K562 (cell line): ENCODE data around the gene NIPBL. TPM values are rescaled to one million over a fixed set of nuclear protein-coding genes. Genes with fewer than 3 reads are reported as not detected.

Experiments
- AFF1 ChIP-seq, 2 experiments: fragments of 450-650 bp; IDR thresholded peaks; 2 replicates each; pipeline ENCODE4 v1.6.1; 2018; ENCODE audit warnings: mild to moderate bottlenecking in 2 of 2, low read depth in 1 of 2; ENCODE audit not compliant: partially characterized antibody in 2 of 2
- ARNT ChIP-seq, 2 experiments: fragments of 450-650 bp; IDR thresholded peaks; 2 replicates each; pipeline ENCODE4 v1.6.1; 2016; ENCODE audit warnings: mild to moderate bottlenecking in 1 of 2
- BHLHE40 ChIP-seq: IDR thresholded peaks from 2 replicates; pipeline ENCODE4 v1.6.1; 2011; ENCODE audit warnings: low read length, improper control_type of control experiment
- CXXC5 ChIP-seq: fragments of 250-450 bp; sonication (Bioruptor Pico); IDR thresholded peaks from 2 replicates; pipeline ENCODE4 v1.8.0; 2022; ENCODE audit warnings: inconsistent platforms, mild to moderate bottlenecking, moderate library complexity
- KAT2B ChIP-seq: IDR thresholded peaks from one replicate; pipeline ENCODE4 v1.6.1; 2012; ENCODE audit warnings: low read depth, mild to moderate bottlenecking, control low read depth, inconsistent platforms, low read length, moderate library complexity
- ZNF354B ChIP-seq: fragments of 250-450 bp; sonication (Bioruptor Pico); IDR thresholded peaks from 2 replicates; pipeline ENCODE4 v1.4.0; 2020
- ZNF639 ChIP-seq, 2 experiments: fragments of 200-800 bp in 1 of 2; sonication (Bioruptor generic) in 1 of 2; sonication (generic) in 1 of 2; formaldehyde crosslinking in 1 of 2; IDR thresholded peaks in 1 of 2; conservative IDR thresholded peaks in 1 of 2; 2 replicates each; pipeline versions ENCODE4 v1.5.0 to v1.6.1; 2016 to 2020; ENCODE audit warnings: missing compliant biosample characterization in 1 of 2, missing genetic modification characterization in 1 of 2, missing genetic modification reagents in 1 of 2
- polyA plus RNA-seq, 8 experiments: library from polyadenylated mRNA; depleted of rRNA in 4 of 8; stranded (reverse) in 5 of 8; unstranded in 3 of 8; fragments of >200 nt; fragmentation: Nextera tagmentation in 2 of 8; fragmentation: Illumina TruSeq in 1 of 8; extraction: Ambion mirVana in 2 of 8; extraction: Trizol in 1 of 8; gene quantifications; 2 replicates each; pipeline versions ENCODE4 v1.2.1 to v1.2.3, GENCODE V29; 2011 to 2014; ENCODE audit warnings: inconsistent platforms in 1 of 8, missing spikeins in 1 of 8
- total RNA-seq, 7 experiments: library from RNA; depleted of rRNA in 6 of 7; stranded (reverse); fragments of >200 nt in 6 of 7; fragmentation: Illumina TruSeq in 2 of 7; extraction: Trizol in 2 of 7; gene quantifications; 2 replicates each; pipeline versions ENCODE4 v1.2.1 to v1.2.3, GENCODE V29; 2011 to 2021; ENCODE audit warnings: low replicate concordance in 1 of 7
- TF ChIP-seq, protein P1 (sequence below): fragments of 250-450 bp; sonication (Bioruptor Pico); IDR thresholded peaks from 2 replicates; pipeline ENCODE4 v1.5.0; 2021; ENCODE audit warnings: mild to moderate bottlenecking, moderate library complexity
- TF ChIP-seq, protein P2 (sequence below): fragments of 200-800 bp; sonication (Bioruptor generic); IDR thresholded peaks from 2 replicates; pipeline ENCODE4 v1.6.1; 2017; ENCODE audit warnings: missing genetic modification characterization, missing compliant biosample characterization
- TF ChIP-seq, protein P3 (sequence below): fragments of 450-650 bp; IDR thresholded peaks from 2 replicates; pipeline ENCODE4 v1.6.1; 2016
- TF ChIP-seq, protein P4 (sequence below): fragments of 250-450 bp; sonication (Bioruptor Pico); IDR thresholded peaks from 2 replicates; pipeline ENCODE4 v1.8.0; 2022; ENCODE audit warnings: inconsistent platforms

NIPBL gene
- total and polyA plus RNA-seq, 9 of the 15 experiments (the other 6 are each of a cell fraction or from before 2014, with no cell fraction given) = 12.9 to 56.7 (median 38.9) TPM

- TF ChIP-seq, protein P1, sequence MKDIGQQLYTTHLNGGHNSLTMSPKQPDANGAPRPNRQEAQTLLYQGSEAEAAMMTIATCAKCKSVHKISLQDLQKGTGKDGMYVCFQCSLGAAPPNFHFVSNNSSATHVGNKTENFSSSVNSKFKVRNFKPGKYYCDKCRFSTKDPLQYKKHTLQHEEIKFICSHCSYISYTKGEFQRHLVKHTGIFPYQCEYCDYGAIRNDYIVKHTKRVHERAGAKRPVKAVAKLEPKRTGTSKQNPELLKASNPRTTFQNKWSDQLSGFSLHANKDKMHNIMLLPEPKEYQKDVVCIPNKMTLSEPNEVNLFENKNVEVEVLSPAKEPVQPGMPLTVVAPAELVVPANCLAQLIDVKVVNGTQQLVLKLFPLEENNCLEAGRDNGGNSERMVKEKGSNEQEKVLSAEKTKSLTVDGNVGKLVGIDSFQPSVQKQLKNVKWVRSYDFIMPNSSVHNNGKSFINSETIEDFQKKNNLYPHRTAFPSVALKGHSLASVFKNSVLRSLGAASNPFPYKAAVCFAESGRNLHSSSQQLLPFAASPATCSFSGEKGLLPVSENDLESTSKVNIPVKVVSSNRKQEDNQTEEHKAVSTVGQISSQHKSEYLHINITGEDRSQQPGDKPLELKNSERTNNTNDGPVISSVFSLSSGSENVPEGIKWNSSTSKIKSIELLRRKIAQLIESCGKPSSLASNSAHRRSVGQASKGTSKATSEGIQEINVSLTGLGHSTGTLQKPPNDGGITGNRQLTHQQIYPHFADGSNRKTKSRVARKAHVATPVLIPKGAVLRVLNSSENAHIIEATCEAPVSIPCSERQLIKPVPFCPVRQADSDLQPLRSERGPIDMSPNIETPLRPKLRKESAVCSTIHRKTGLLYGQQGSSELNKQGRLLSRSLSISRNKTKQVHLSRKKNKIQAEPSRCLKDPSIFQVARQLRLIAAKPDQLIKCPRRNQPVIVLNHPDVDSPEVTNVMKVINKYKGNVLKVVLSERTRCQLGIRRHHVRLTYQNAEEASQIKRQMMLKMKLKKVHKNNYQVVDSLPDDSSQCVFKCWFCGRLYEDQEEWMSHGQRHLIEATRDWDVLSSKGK (CRISPR knock-in tag) = no peak
- TF ChIP-seq BHLHE40 (peak; percentile 33; the same call in 1 of the 2 replicates), ZNF354B (no peak), ARNT (IDR thresholded peaks at IDR 0.05) (no peak), CXXC5 (CRISPR knock-in tag) (peak; percentile 28), ZNF639 (CRISPR knock-in tag; conservative IDR thresholded peaks at IDR 0.05 in 1 of 2, IDR thresholded peaks at IDR 0.05 in 1 of 2) (no peak; a peak in 2 of 4 replicates), KAT2B (no peak), AFF1 (IDR thresholded peaks at IDR 0.05; ENCODE audit: low read depth in 1 of 2, partially characterized antibody in 2 of 2) (no peak)
- TF ChIP-seq, protein P2, sequence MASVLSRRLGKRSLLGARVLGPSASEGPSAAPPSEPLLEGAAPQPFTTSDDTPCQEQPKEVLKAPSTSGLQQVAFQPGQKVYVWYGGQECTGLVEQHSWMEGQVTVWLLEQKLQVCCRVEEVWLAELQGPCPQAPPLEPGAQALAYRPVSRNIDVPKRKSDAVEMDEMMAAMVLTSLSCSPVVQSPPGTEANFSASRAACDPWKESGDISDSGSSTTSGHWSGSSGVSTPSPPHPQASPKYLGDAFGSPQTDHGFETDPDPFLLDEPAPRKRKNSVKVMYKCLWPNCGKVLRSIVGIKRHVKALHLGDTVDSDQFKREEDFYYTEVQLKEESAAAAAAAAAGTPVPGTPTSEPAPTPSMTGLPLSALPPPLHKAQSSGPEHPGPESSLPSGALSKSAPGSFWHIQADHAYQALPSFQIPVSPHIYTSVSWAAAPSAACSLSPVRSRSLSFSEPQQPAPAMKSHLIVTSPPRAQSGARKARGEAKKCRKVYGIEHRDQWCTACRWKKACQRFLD (CRISPR knock-in tag) = no peak
- TF ChIP-seq, protein P3, sequence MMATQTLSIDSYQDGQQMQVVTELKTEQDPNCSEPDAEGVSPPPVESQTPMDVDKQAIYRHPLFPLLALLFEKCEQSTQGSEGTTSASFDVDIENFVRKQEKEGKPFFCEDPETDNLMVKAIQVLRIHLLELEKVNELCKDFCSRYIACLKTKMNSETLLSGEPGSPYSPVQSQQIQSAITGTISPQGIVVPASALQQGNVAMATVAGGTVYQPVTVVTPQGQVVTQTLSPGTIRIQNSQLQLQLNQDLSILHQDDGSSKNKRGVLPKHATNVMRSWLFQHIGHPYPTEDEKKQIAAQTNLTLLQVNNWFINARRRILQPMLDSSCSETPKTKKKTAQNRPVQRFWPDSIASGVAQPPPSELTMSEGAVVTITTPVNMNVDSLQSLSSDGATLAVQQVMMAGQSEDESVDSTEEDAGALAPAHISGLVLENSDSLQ = no peak
- TF ChIP-seq, protein P4, sequence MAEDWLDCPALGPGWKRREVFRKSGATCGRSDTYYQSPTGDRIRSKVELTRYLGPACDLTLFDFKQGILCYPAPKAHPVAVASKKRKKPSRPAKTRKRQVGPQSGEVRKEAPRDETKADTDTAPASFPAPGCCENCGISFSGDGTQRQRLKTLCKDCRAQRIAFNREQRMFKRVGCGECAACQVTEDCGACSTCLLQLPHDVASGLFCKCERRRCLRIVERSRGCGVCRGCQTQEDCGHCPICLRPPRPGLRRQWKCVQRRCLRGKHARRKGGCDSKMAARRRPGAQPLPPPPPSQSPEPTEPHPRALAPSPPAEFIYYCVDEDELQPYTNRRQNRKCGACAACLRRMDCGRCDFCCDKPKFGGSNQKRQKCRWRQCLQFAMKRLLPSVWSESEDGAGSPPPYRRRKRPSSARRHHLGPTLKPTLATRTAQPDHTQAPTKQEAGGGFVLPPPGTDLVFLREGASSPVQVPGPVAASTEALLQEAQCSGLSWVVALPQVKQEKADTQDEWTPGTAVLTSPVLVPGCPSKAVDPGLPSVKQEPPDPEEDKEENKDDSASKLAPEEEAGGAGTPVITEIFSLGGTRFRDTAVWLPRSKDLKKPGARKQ (CRISPR knock-in tag) = no peak
Observed at GRCh38 chr5:36875790-36876298, 725 bp upstream of the NIPBL start (continued).
